ENCODE results near the gene CHAD. TPM values are rescaled to one million over a fixed set of nuclear protein-coding genes. Genes with fewer than 3 reads are reported as not detected.

Gene CHAD
- not detected in 2 replicates for total RNA-seq

DNA sequence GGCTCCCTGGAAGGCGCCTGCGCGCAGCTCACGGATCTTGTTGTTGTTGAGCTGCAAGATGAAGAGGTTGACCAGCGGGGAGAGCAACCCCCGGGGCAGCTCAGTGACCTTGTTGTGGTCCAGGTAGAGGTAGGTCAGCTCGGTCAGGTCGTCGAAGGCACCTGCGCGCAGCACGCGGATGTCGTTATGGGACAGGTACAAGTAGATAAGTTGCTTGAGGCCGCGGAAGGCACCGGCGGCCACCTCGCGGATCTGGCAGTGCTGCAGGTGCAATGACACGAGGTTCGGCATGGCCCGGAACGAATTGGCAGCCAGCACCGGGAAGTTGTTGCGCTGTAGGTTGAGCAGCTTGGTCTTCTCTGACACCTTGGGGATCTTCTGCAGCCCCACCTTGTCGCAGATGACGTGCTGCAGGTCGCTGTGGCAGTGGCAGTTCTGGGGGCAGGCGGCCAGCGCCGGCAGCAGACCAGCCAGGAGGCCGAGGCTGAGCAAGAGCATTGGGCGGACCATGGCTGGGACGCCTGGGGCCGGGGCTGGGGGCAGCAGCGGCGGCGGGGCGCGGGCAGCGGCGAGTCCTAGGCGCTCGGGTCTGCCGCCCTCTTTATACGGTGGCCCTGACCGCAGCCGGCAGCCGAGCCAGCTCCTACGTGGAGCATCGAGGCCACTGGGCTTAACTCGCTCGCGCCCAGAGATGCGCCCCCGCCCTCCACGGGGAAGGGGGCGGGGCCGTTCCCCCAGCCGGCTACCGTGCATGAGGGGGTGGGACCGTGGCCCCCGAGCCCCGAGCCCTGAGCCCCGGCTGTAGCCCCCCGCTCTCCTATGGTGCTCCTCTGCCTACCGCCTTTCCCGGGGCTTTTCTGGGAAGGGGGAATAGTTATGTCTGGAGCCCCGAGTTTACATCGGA is at the start of gene CHAD:
CHAD (minus strand) TSS at position 577 of the 904 bp plus-strand sequence; CDS start at position 510, 67 bp downstream.

GRCh38 chr17:50507871-50508572 is 39.3 kb upstream of the CHAD start, which contains the start of gene MYCBPAP:
Gene MYCBPAP (plus strand): TSS chr17:50508439. CDS start chr17:50508675, 236 bp downstream.

DNA sequence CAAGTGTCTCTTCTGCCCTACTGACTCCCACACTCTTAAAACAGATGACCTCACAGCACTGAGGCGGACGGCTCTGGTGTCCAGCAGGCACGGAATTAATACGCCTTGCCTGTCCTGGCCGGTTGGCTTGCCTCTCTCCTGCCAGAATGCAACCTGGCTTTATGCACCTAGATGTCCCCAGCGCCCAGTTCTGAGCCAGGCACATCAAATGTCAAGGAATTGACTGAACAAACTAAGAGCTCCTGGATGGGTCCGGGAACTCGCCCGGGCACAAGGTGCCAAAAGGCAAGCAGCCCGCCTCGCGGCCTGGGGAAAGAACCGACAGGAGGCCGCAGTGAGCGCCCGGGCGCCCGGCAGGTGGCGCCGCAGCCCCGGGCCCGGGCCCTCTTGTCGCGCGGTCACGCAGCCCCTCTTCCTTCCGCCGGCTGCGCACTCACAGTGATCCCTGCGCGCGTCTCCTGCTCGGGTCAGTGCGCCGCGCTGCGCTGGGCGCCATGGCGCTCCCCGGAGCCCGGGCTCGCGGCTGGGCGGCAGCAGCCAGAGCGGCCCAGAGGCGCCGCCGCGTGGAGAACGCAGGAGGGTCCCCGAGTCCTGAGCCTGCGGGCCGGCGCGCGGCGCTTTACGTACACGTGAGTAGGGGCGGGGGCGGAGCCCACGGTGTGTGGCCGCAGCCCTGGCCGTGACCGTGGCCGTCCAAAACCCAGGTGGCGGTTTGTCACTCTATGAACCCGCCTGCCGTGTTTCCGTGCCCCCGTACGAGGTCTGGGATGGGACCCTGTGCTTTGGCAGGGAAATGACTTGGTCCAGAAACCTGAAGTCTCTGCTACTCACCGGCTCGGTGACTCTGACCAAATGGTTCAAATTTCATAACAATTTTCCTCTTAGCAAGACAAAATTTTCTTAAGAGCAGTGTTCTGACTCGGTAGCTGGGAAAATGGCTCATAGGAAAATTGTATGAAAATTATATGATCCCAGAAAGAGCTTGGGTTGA is 10.0 kb upstream of the CHAD start, which contains the start of gene RSAD1:
RSAD1 (plus strand) TSS at position 470 of the 991 bp plus-strand sequence; CDS start at position 495, 25 bp downstream.

GRCh38 chr17:50425682-50426471 is 42.8 kb downstream of the CHAD start, which contains the start of gene ACSF2:
Gene ACSF2 (plus strand): TSS chr17:50426218. CDS start chr17:50426262, 44 bp downstream.

Other genes starting within 250 kb of the CHAD start
- gene TMEM92, start 194.4 kb downstream of the CHAD start, total RNA-seq = 0.09 and 0.16 TPM in 2 replicates
- 37.4 and 45.2 TPM in 2 replicates for gene XYLT2, start 122.8 kb downstream of the CHAD start, total RNA-seq
- gene MRPL27, start 95.7 kb downstream of the CHAD start, total RNA-seq = 62.3 and 77.3 TPM in 2 replicates
- gene EME1, start 95.7 kb downstream of the CHAD start, total RNA-seq = 0.52 and 0.79 TPM in 2 replicates
- 84.9 and 86.1 TPM in 2 replicates for gene LRRC59, start 71.4 kb downstream of the CHAD start, total RNA-seq
- 47.8 and 57.2 TPM in 2 replicates for gene ACSF2, start 42.7 kb downstream of the CHAD start, total RNA-seq
- 20.1 and 21.3 TPM in 2 replicates for gene RSAD1, start 10.0 kb upstream of the CHAD start, total RNA-seq
- 1.3 and 2.6 TPM in 2 replicates for gene MYCBPAP, start 39.6 kb upstream of the CHAD start, total RNA-seq
- gene EPN3, start 63.9 kb upstream of the CHAD start, total RNA-seq = not detected in 2 replicates
- gene SPATA20, start 78.3 kb upstream of the CHAD start, total RNA-seq = 58.0 and 67.0 TPM in 2 replicates
- gene CACNA1G, start 91.8 kb upstream of the CHAD start, total RNA-seq = 0.32 and 1.0 TPM in 2 replicates
- 1.8 and 2.5 TPM in 2 replicates for gene ABCC3, start 166.0 kb upstream of the CHAD start, total RNA-seq
- 16.4 and 19.4 TPM in 2 replicates for gene ANKRD40, start 239.0 kb upstream of the CHAD start, total RNA-seq